CD4-positive, alpha-beta T cell treated with Interleukin-1 beta for 1 hour (primary cell): ENCODE data around the gene GORASP1.

ENCODE experiments used
- DNase-seq, 2 donors: peaks; one replicate each; pipeline ENCODE4 v3.0.0-alpha.2; 2020 to 2022

GORASP1 gene

GRCh38 chr3:39101022-39101689 lies 6.3 kb downstream of the GORASP1 start:
- DNase-seq, result peak; percentile 55 to 61

GRCh38 chr3:39100500-39100886 lies 6.9 kb downstream of the GORASP1 start:
- DNase-seq, result no peak

GRCh38 chr3:39099738-39100499 lies 7.5 kb downstream of the GORASP1 start:
- DNase-seq, result no peak

- no peak for DNase-seq
Observed at GRCh38 chr3:39099242-39099641, 8.2 kb downstream of the GORASP1 start.

- DNase-seq, result no peak
Observed at GRCh38 chr3:39098473-39099000, 8.9 kb downstream of the GORASP1 start.

GRCh38 chr3:39097716-39098472 lies 9.5 kb downstream of the GORASP1 start:
- no peak for DNase-seq

- DNase-seq, result no peak
Observed at GRCh38 chr3:39096775-39097174, 10.7 kb downstream of the GORASP1 start.

DNA sequence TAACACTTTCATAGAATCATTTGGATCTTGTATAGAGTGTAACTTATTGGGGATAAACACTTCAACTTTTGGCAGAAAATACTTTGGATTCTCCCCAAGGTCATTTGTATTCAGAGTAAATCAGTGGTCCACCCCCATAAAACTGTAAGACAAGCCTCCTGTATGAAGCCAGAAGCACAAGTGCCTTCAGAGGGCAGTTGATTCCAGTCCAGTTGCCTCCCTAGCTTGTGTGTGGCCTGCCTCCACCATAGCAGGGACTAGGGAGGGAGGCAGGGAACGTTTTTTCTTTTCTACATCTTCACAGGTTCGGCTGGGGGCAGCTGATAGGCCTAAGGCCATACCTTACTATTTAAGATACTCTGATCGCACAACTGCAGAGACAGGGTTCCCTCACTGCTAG lies 11.6 kb downstream of the GORASP1 start:
- DNase-seq, result no peak

DNA sequence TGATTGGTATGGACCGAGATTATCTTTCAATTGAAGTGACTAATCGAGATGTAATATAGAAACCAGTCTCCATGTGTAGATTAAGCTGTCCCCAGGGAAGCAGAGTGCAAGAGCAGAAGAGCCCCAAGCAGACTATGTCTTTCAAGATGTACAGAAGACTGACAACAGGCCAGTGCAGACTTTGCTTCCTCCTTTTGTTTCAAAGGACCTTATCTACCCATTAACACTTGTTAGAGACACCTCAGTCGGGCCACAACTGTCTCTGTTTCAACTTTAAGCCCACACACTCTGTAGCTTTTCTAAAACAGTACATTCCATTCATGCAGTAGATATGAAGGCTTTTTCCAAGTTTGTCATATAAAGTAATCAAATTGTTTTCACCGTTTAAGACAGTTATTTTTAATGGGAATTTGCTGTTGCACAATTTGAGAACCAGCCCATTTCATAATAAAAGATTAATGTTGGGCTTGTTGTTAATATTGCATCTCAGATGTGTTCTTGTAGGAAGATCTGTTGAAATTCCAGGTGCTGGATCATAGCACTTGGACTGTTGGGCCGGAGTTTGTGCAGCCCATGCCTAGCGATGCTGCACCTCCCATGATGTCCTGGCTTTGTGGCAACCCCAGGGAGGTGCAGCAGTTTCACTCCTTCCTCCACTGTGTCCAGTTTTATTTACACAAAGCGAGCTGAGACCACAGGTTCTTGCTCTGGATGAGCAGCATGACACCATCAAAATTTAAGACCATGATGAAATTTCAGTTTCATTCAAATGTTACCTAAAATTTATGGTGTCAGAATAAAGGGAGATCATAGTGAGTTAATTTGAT lies 12.4 kb downstream of the GORASP1 start:
- no peak for DNase-seq

DNA sequence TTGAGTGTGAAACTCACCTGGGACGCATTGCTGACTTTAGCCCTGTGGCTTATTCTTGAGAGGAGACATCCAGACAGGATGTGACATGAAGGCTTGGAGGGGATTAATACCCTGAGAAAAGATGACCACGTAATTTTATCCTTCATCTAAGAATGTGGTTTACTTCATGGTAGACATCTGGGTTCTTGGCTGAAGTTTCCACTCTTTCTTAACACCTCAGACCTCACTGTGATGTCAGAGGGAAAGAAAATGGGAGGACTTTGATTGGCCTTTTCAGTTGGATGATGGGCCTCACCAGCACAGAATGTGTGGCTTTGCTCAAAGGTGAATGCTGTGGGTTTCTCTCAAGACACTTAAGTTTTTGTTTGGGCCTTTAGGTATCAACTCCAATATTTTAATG lies 16.5 kb downstream of the GORASP1 start:
- DNase-seq, result no peak

DNA sequence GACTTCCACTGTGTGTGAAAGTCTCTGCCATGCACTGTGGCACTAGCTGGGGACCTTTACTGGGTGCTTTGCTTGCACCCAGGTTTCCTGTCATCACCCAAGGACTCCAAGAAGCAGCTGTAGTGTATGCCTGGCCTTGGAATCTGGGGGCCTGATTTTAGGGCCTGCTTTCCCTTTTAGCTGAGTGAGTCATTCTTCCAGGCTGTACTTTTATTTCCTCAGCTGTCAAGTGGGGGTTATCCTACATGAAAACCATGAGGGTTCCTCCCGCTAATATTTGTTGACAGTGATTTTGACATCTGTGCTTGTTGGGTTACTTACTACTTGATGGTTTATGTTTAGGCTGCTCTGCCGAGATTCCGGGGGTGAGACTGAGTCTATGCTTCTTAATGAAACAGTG lies 18.5 kb downstream of the GORASP1 start:
- DNase-seq, result no peak

- DNase-seq, result no peak
Observed at GRCh38 chr3:39088456-39088855, 19.0 kb downstream of the GORASP1 start.

DNA sequence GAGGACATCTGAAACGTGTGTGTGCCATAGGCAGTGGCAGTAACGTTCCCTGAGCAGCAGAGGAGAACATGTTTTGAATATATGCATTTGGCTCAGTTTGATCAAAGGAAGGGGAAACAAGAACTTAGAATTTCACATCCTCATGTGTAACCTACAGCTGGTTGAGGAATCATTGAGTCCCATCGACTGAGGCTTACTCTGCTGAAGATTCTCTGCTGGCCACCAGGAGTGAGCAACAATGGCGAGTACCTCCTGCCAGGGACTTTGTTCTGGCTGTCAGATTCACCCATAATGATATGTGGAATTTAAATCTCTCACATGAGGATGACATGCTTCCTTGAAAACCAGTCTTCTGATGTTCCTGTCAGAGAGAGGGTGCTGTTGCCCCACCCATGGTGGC lies 21.3 kb downstream of the GORASP1 start:
- DNase-seq, result no peak

DNA sequence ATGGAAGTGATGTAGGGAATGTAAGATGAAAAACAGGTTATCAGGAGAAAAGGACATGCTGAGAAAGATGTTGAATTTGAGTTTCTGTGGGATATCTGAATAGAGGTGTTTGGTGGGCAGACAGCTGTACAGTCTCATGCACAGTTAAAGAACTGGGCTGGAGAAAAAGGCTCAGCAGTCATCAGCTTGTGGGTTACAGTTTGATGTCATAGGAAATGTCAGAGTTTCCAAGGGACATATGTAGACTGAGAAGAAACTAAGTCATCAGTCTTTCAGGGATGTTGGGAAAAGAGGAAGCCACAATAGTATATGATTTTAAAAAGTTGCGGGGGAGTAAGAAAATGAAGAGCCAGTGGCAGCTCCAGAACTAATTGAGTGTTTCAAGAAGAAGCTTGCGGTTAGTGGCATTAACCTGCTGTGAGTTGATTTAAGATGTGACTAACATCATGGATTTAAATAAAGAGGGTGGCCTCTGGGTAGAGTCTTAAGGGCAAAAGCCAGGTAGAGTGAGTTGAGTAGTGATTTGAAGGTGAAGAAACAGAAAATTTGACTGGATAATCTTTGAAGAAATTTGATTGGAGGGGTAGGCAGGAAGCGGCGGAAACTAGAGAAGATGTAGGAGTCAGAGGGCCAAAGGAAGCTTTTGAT lies 24.6 kb downstream of the GORASP1 start:
- DNase-seq, result no peak

DNA sequence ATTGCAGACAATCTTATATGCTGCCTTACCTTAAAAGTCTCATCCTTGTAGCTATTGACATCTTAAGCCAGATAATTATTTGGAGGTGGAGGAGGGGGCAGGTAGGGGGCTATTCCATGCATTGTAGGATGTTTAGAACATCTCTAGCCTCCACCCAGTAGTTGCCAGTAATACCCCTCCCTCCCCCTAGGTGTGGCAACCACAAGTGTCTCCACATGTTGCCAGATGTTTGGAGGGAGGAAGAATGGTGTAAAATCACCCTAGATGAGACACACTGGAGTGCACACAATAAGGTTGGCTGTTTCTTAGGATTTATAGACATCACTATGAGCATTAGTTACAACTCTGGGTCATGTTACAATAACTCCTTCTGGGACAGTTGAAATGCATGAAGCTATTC lies 27.4 kb downstream of the GORASP1 start:
- DNase-seq, result no peak

GRCh38 chr3:39079530-39079929 lies 27.9 kb downstream of the GORASP1 start:
- DNase-seq, result no peak

GRCh38 chr3:39075910-39076309 lies 31.5 kb downstream of the GORASP1 start:
- DNase-seq, result no peak

GRCh38 chr3:39068556-39068955 lies 38.9 kb downstream of the GORASP1 start:
- DNase-seq, result no peak

- no peak for DNase-seq
Observed at GRCh38 chr3:39067286-39067685, 40.1 kb downstream of the GORASP1 start.

- DNase-seq, result peak; percentile 18 to 42
Observed at GRCh38 chr3:39065197-39065596, 42.2 kb downstream of the GORASP1 start.

- DNase-seq, result no peak
Observed at GRCh38 chr3:39064646-39065045, 42.8 kb downstream of the GORASP1 start.

- no peak for DNase-seq
Observed at GRCh38 chr3:39063143-39063542, 44.3 kb downstream of the GORASP1 start.
